Activated CD4-positive, alpha-beta T cell treated with anti-CD3 and anti-CD28 coated beads for 36 hours (primary cell): ENCODE measurements around the gene AFF2. TPM values are rescaled to one million over a fixed set of nuclear protein-coding genes. Genes with fewer than 3 reads are reported as not detected.

ENCODE experiments used
- ATAC-seq: fragments of 200-7000 bp; cut with Tn5 transposase; one replicate; pipeline ENCODE4 v1.10.0; 2021; ENCODE audit warnings: mild to moderate bottlenecking, moderate library complexity
- CTCF ChIA-PET: fragments of 350-600 bp; sonication (Branson Sonifier 250); formaldehyde crosslinking; loops from one replicate; lab custom pipeline; 2021; ENCODE audit warnings: antibody characterized with exemption; lab: Charles Lee
- POLR2A ChIA-PET: fragments of 350-600 bp; sonication (Branson Sonifier 250); formaldehyde crosslinking; loops from one replicate; lab custom pipeline; 2021; ENCODE audit warnings: antibody characterized with exemption, inconsistent platforms; lab: Charles Lee
- DNase-seq: peaks from one replicate; pipeline ENCODE4 v3.0.0-alpha.2; 2020
- H3K27ac Mint-ChIP-seq: one replicate; pipeline ENCODE4 v1.8.0; 2021; ENCODE audit warnings: mixed read lengths
- H3K27me3 Mint-ChIP-seq: one replicate; pipeline ENCODE4 v1.8.0; 2021; ENCODE audit warnings: mixed read lengths
- H3K36me3 Mint-ChIP-seq: one replicate; pipeline ENCODE4 v1.8.0; 2021; ENCODE audit warnings: low read depth, mixed read lengths
- H3K4me1 Mint-ChIP-seq: one replicate; pipeline ENCODE4 v1.8.0; 2021; ENCODE audit warnings: mixed read lengths
- H3K4me3 Mint-ChIP-seq: one replicate; pipeline ENCODE4 v1.8.0; 2021; ENCODE audit warnings: mild to moderate bottlenecking, moderate library complexity, mixed read lengths
- H3K9me3 Mint-ChIP-seq: one replicate; pipeline ENCODE4 v1.8.0; 2021; ENCODE audit warnings: low read depth, mixed read lengths
- intact Hi-C, 2 experiments: fragments of 100-400 bp; cut with DNase I in 1 of 2; cut with micrococcal nuclease in 1 of 2; formaldehyde crosslinking; loops; one replicate each; pipeline versions ENCODE4 v1.14.2 to v1.15.1; 2022 to 2024; cut with DNase I, micrococcal nuclease
- total RNA-seq, 2 experiments: library from RNA; stranded (reverse); gene quantifications; one replicate each; pipeline ENCODE4 v1.2.3, GENCODE V29; 2021

AFF2 gene
- total RNA-seq, 2 experiments from 2014 or later = 1.3 to 2.2 TPM

GRCh38 chrX:148562846-148563245, 62.4 kb downstream of the AFF2 start:
- H3K36me3 Mint-ChIP-seq = no peaks in the 10 kb centered on the region

GRCh38 chrX:148567229-148567628, 66.8 kb downstream of the AFF2 start:
- peaks cover 9% of the 10 kb centered on the region for H3K4me1 Mint-ChIP-seq
- no peak overlapping the region for H3K27ac Mint-ChIP-seq
- H3K9me3 Mint-ChIP-seq = no peaks in the 10 kb centered on the region
- no peaks in the 10 kb centered on the region for H3K36me3 Mint-ChIP-seq
- ChIA-PET POLR2A (no interaction called here), CTCF (no interaction called here)
- no peak overlapping the region for H3K4me3 Mint-ChIP-seq
- H3K27me3 Mint-ChIP-seq = no peaks in the 10 kb centered on the region
- ATAC-seq (no peak), DNase-seq (no peak)
- intact Hi-C loops = no loop called here

More at GRCh38 chrX:148562846-148563245, 62.4 kb downstream of the AFF2 start:
- DNase-seq = no peak
- no peak for ATAC-seq
- Mint-ChIP-seq H3K9me3 (no peaks in the 10 kb centered on the region), H3K27ac (no peak overlapping the region), H3K4me3 (no peak overlapping the region), H3K27me3 (no peaks in the 10 kb centered on the region), H3K4me1 (peaks cover 9% of the 10 kb centered on the region)
- ChIA-PET POLR2A (no interaction called here), CTCF (no interaction called here)
- intact Hi-C loops = no loop called here

- intact Hi-C loops = no loop called here
- ATAC-seq = no peak
- Mint-ChIP-seq H3K27ac (no peak overlapping the region), H3K4me3 (no peak overlapping the region), H3K9me3 (no peaks in the 10 kb centered on the region), H3K4me1 (peaks cover 6% of the 10 kb centered on the region), H3K27me3 (no peaks in the 10 kb centered on the region), H3K36me3 (no peaks in the 10 kb centered on the region)
- DNase-seq = no peak
- ChIA-PET POLR2A (no interaction called here), CTCF (no interaction called here)
These were observed 67.4 kb downstream of the AFF2 start for GRCh38 chrX:148567779-148568178.

GRCh38 chrX:148568763-148569162, 68.3 kb downstream of the AFF2 start:
- POLR2A ChIA-PET = no interaction called here
- intact Hi-C loops = no loop called here
- H3K27me3 Mint-ChIP-seq = no peaks in the 10 kb centered on the region

GRCh38 chrX:148572337-148572736, 71.9 kb downstream of the AFF2 start:
- Mint-ChIP-seq H3K36me3 (no peaks in the 10 kb centered on the region), H3K27ac (no peak overlapping the region)
- POLR2A ChIA-PET = no interaction called here

More at GRCh38 chrX:148568763-148569162, 68.3 kb downstream of the AFF2 start:
- CTCF ChIA-PET = no interaction called here
- H3K27ac Mint-ChIP-seq = no peak overlapping the region
- DNase-seq = no peak
- H3K4me1 Mint-ChIP-seq = no peaks in the 10 kb centered on the region
- no peaks in the 10 kb centered on the region for H3K9me3 Mint-ChIP-seq
- H3K36me3 Mint-ChIP-seq = no peaks in the 10 kb centered on the region
- H3K4me3 Mint-ChIP-seq = no peak overlapping the region
- ATAC-seq = no peak

GRCh38 chrX:148573119-148573518, 72.7 kb downstream of the AFF2 start:
- DNase-seq (no peak), ATAC-seq (no peak)
- ChIA-PET POLR2A (no interaction called here), CTCF (interaction anchor here (1.2 kb wide), 1 partner anchor 20 kb away, joined by 4 read pairs; no protein-coding TSS in a partner anchor)
- H3K4me3 Mint-ChIP-seq = no peak overlapping the region
- intact Hi-C loops = no loop called here
- H3K4me1 Mint-ChIP-seq = no peaks in the 10 kb centered on the region
- H3K36me3 Mint-ChIP-seq = no peaks in the 10 kb centered on the region
- H3K27me3 Mint-ChIP-seq = no peaks in the 10 kb centered on the region
- no peaks in the 10 kb centered on the region for H3K9me3 Mint-ChIP-seq
- no peak overlapping the region for H3K27ac Mint-ChIP-seq

More at GRCh38 chrX:148572337-148572736, 71.9 kb downstream of the AFF2 start:
- CTCF ChIA-PET = no interaction called here
- Mint-ChIP-seq H3K9me3 (no peaks in the 10 kb centered on the region), H3K4me3 (no peak overlapping the region), H3K4me1 (no peaks in the 10 kb centered on the region), H3K27me3 (no peaks in the 10 kb centered on the region)
- ATAC-seq = no peak
- intact Hi-C loops = no loop called here
- DNase-seq = no peak

- H3K9me3 Mint-ChIP-seq = no peaks in the 10 kb centered on the region
- intact Hi-C loops = no loop called here
- H3K4me3 Mint-ChIP-seq = no peak overlapping the region
- ChIA-PET POLR2A (no interaction called here), CTCF (interaction anchor here (1.2 kb wide), 1 partner anchor 22 kb away, joined by 4 read pairs; no protein-coding TSS in a partner anchor)
- ATAC-seq (no peak), DNase-seq (peak; percentile 4)
- no peaks in the 10 kb centered on the region for H3K4me1 Mint-ChIP-seq
- H3K27me3 Mint-ChIP-seq = no peaks in the 10 kb centered on the region
- no peaks in the 10 kb centered on the region for H3K36me3 Mint-ChIP-seq
- H3K27ac Mint-ChIP-seq = no peak overlapping the region
These were observed 74.0 kb downstream of the AFF2 start for GRCh38 chrX:148574237-148574973.

GRCh38 chrX:148576396-148576795, 76.0 kb downstream of the AFF2 start:
- DNase-seq = no peak
- Mint-ChIP-seq H3K27ac (no peak overlapping the region), H3K36me3 (no peaks in the 10 kb centered on the region), H3K4me3 (no peak overlapping the region), H3K4me1 (no peaks in the 10 kb centered on the region), H3K27me3 (no peaks in the 10 kb centered on the region), H3K9me3 (no peaks in the 10 kb centered on the region)
- ATAC-seq = no peak
- intact Hi-C loops = no loop called here
- ChIA-PET POLR2A (no interaction called here), CTCF (no interaction called here)

GRCh38 chrX:148577741-148578140, 77.3 kb downstream of the AFF2 start:
- no peak overlapping the region for H3K27ac Mint-ChIP-seq
- no peak for DNase-seq
- no peak for ATAC-seq
- intact Hi-C loops = no loop called here
- H3K36me3 Mint-ChIP-seq = no peaks in the 10 kb centered on the region
- no peaks in the 10 kb centered on the region for H3K27me3 Mint-ChIP-seq
- H3K4me1 Mint-ChIP-seq = no peaks in the 10 kb centered on the region
- H3K4me3 Mint-ChIP-seq = no peak overlapping the region
- CTCF ChIA-PET = no interaction called here
- POLR2A ChIA-PET = no interaction called here
- peaks cover under 1% of the 10 kb centered on the region for H3K9me3 Mint-ChIP-seq

- H3K36me3 Mint-ChIP-seq = no peaks in the 10 kb centered on the region
- H3K4me1 Mint-ChIP-seq = no peaks in the 10 kb centered on the region
- POLR2A ChIA-PET = no interaction called here
- H3K27ac Mint-ChIP-seq = no peak overlapping the region
- H3K4me3 Mint-ChIP-seq = no peak overlapping the region
- DNase-seq (no peak), ATAC-seq (no peak)
- peaks cover 1% of the 10 kb centered on the region for H3K9me3 Mint-ChIP-seq
- intact Hi-C loops = no loop called here
- no peaks in the 10 kb centered on the region for H3K27me3 Mint-ChIP-seq
- CTCF ChIA-PET = no interaction called here
These were observed 79.6 kb downstream of the AFF2 start for GRCh38 chrX:148580016-148580415.

- Mint-ChIP-seq H3K27ac (no peak overlapping the region), H3K9me3 (peaks cover 1% of the 10 kb centered on the region), H3K4me1 (no peaks in the 10 kb centered on the region), H3K4me3 (no peak overlapping the region), H3K36me3 (no peaks in the 10 kb centered on the region), H3K27me3 (no peaks in the 10 kb centered on the region)
- ChIA-PET POLR2A (no interaction called here), CTCF (no interaction called here)
- intact Hi-C loops = no loop called here
- ATAC-seq (no peak), DNase-seq (no peak)
These were observed 81.9 kb downstream of the AFF2 start for GRCh38 chrX:148582353-148582752.

GRCh38 chrX:148588649-148589310, 88.4 kb downstream of the AFF2 start:
- ChIA-PET POLR2A (interaction anchor here (0.6 kb wide), 1 partner anchor 215 kb away, joined by 3 read pairs; no protein-coding TSS in a partner anchor), CTCF (no interaction called here)
- Mint-ChIP-seq H3K9me3 (no peaks in the 10 kb centered on the region), H3K36me3 (no peaks in the 10 kb centered on the region), H3K4me3 (no peak overlapping the region), H3K27me3 (no peaks in the 10 kb centered on the region), H3K4me1 (peaks cover 4% of the 10 kb centered on the region), H3K27ac (no peak overlapping the region)
- intact Hi-C loops = no loop called here
- no peak for DNase-seq
- no peak for ATAC-seq
